Ammon's horn (tissue), 1 donor: ENCODE data around the gene ARHGEF3.
A peak's percentile ranks its signal among the peaks of the same experiment; 100 is the strongest.

Experiments
- DNase-seq: peaks from one replicate; pipeline ENCODE4 v3.0.0-alpha.2; 2016; ENCODE audit warnings: low spot score

ARHGEF3 gene

DNA sequence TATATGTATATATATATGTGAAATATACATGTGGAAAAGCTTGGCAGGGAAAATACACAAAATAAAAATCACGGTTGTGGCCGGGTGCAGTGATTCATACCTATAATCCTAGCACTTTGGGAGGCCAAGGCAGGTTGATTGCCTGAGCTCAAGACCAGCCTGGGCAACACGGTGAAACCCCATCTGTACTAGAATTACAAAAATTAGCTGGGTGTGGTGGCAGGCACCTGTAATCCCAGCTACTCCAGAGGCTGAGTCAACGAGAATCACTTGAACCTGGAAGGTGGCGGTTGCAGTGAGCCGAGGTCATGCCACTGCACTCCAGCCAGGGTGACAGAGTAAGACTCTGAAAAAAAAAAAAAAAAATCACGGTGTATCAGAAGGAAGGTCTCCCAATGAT lies 20.8 kb upstream of the ARHGEF3 start:
- no peak for DNase-seq

DNA sequence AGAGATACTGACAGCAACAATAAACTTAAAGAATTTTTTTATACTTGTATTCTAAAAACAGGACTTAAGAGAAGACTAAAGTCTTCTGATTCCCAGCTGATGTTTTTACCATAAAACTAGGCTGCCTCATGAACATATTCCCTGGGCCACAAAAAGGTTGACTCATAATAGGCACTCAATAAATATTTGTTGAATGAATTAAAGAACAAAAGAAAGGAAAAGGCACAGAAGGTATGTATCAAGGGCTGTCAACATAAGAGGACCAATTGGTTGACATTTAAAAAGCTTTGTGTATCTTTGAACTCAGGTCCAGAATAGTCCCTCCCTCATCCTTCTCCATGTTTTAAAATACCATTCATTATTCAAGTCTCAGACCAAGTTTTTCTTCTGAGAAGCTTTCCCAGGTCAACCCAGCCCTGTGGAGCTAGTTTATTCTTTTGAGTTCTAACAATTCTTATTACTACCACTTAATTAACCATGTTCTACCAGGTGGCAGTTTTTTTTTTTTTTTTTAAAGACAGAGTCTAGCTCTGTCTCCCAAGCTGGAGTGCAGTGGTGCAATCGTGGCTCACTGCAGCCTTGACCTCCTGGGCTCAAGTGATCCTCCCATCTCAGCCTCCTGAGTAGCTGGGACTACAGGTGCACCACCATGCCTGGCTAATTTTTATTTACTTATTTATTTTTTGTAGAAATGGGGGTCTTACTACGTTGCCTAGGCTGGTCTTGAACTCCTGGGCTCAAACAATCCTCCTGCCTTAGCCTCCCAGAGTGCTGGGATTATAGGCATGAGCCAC lies 17.5 kb upstream of the ARHGEF3 start:
- DNase-seq = no peak

DNA sequence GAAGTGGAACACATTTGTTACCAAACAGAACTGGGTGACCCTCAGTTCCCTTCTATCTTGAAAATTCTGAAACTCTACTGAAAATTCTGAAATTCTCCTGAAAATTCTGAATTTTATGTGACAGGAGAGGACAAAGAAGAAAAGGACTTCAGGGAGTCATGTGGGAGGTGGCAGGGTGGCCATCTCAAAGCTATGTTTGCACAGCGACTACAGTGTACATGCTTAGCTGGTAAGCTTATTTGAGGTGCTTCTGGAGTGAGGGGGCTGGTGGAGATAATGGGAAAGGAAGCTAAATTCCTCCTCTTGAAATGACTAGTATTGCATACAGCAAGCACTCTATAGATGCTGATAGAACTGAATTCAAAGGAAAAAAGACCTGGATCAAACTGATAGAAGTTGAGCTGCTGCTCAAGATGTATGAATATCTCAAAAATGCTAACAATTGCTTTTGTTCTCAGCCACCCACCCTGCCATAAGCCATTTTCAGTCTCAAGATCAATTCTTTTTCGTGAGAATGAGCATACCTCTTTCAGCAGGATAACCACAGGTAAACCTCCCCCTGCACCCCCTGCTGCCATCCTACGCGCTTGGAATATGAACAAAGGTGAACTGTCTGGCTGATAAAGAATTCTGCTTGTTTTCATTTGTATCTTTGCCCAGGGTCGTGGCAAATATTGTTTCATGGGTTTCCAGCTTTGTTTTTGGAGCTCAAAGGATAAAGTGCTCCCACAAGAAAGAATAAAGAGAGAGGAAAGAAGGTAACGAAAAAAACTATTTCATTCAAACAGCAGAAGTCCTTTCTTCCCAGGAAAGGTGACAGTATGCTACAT lies 16.6 kb upstream of the ARHGEF3 start:
- DNase-seq = no peak

DNA sequence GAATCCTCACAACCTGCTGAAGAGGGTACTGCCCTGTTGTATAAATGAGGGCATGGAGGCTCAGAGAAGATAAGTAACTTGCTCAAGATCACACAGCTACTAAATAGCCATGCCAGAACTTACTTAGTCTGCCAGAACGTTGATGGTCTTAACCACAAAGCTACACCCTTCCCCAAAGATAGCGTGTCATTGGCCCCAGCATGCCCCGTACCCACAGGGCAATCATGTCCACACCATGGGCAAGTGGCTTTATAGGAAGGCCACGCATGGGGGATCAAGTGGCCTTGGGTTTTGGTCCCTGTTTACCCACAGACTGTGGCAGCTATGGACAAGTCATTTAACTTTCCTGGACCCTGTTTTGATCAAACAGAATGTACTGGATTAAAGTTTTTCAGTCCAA lies 15.9 kb upstream of the ARHGEF3 start:
- DNase-seq = no peak

DNA sequence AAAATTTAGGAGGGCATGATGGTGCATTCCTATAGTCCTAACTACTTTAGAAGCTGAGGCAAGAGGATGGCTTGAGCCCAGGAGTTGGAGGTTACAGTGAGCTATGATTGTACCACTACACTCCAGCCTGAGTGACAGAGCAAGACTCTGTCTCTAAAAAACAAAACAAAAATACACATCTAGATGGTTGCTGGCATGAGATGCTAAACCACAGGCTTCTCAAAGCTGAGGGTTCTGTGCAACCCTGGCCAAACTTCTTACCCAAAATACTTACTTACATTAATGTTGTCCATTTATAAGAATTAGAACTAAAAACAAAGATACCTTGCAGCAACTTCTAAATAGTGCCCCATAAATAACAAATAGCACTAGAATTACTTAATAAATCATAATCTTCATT lies 14.3 kb upstream of the ARHGEF3 start:
- DNase-seq = no peak

DNA sequence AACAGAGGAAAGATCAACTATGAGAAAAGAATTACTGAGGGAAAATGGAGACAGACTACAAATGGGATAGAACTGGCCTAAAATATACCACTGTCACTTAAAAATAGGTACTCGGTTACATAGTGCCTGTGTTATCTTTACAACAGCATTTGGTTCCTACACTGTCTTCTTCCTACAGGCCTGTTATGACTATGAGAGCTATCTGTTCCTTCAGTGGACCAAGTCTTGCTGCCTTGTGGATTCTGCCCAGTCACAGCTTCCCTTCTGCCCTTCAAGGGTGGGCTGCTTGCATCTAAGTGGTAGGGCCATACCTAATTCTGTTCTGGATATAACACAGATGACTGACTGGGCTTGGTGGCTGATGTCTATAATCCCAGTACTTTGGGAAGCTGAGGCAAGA lies 13.8 kb upstream of the ARHGEF3 start:
- DNase-seq = no peak

DNA sequence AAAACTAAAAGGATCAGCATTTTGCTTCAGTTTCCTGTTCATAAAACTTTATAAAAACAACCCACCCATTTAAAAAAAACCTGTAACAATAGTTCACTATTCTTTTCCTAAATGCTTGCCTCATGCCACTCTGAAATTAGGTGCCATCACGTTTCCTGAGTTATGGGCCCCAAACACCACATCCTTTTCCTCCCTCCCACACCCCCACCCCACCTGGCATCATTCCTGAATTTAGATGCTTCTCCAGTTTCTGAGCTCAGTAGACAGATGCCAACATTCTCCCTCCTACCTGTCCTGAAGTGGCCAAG lies 11.9 kb upstream of the ARHGEF3 start:
- no peak for DNase-seq

DNA sequence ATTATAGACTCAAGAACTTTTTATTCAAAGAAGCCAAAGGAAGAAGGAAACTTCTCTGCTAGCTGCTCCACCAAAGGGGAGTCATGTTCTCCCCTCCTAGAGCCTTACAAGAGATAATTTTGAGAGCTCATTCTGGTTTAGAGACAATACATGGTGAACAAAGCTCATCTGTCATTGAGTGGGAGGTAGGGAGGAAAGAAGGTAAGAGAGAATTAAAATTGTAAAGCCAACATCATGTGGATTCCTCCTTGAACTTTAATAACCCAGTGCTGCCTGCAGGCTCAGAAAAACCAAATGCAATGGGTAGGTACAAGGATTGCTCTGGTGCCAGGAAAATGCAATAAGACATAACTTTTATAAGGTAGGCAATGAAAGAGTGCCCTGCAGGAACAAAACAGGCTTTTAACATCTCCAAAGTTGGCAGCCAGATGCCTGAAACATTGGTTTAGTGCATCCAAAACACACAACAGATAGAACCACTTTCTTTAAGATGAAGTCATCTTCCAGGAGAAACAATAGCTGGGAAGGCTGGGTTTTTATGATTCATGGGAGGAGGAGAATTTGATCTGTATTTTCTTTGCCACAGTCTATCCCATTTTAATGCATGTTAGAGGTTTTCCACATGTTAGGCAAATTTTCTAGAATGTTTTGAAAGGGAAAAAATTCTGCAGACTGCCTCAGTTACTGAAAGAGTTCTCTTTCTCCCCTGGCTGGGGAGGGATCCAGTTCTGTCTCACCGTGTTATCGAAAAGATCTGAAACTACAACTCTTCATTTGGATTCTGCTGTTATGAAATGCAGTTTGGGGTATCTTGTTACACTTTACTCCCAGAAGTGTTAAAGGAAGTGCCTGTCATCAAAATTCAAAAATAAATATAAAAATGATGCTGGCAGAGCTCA lies 11.3 kb upstream of the ARHGEF3 start:
- no peak for DNase-seq

DNA sequence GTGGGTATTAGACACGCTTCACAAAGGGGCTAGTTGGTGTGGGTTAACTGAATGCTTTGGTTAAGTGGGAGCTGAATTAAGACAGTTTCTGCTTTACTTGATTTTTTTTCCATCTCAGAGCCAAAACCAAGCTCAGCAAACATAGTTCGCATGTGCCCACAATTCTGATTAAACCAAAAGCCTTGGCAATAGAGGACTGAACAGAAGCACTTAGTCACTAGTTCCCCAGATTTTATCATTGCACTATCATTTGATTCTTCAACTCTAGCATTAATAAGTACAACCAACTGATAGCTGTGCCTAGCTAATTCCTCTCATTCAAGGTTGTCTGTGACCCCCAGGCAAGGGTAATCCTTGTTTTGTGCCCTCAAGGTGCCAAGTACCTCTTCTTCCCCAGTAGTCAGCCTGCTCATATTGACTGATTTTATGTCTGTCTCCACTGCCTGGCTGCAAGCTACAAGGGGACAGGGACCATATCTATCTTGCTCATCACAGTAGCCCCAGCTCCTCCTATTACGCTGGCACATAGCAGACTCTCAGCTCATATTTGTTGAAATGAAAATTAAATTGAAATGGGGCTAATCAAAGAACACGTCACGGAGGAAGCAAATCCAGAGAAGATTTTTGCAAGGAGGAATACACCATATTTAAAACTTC lies 9.9 kb upstream of the ARHGEF3 start:
- no peak for DNase-seq

DNA sequence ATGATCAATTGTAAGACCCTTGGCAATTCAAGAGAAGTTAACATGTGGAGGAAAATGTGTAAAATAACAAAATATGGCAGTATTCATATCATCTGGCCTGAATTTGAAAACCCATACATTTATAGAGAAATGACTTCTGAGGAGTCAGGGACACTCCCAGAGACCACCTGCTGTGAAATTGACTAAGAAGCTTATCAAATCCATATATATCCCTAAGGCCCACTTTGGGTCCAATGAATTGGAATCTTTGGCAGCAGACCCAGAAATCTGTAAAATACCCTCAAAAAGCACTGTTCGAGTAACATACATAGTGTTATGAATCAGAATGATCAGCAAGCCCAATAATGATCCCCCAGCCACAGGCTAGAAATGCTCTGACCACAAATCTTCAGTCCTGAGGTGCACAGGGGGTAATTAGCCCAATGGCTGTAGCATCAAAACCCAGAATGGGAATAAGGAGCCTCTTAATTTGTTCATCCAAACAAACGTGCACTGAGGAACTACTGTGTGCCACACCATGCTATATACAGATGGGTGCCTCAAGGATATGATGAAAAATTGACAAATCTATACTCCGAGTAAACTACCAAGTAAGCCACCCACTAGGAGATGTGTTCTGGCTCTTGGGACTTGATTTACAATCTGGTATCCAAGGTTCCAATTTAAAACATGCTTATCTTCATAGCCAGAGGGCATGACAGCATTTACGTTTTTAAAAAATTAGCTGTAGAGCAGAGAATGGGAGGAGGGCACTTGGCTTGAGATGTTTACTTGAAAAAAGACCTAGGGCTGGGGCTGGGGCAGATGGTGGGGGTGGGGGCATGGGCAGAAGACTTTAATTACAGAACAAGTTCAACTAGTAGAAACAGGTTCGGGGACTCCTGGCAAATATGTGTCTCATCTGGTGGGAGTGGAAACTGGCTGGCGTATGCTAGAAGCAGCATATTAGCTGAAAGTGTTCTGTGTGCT lies 9.1 kb upstream of the ARHGEF3 start:
- no peak for DNase-seq

DNA sequence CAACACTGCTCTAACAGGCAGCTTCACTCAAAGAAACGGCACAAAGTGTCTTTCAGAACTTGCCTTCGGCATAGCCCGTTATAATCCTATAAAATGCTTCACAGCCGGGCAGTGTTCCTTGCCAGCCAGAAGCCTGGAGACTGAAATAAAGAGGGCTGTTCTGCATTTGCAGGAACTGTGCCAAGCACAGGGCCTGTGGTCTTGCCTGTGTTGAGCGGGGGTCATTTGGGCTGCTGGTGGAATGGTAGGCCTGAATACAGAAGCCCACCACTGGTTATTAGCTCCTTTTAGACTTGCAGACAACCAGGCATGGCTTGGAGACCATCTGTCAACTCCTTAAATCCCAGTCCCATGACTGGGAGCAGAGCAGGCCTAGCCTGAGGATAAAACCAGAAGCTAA lies 4.7 kb upstream of the ARHGEF3 start:
- peak; percentile 76 for DNase-seq

DNA sequence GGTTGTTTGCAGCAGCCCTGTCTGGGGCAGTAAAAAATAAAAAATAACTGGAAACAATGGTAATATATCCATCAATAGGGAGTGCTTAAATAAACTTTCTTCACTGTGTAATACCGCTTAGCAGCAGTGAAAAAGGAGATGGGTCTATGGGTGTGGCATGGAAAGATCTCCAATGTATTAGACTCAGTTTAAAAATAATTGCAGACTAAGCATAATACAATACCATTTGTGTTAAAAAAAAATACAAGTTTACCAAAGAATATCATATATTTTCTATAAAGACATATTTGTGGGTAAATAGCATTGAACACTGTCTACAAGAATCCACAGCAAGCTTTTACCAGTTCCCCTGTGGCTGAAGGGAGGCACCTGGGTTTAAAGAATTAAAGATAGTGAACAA lies 1.0 kb upstream of the ARHGEF3 start:
- no peak for DNase-seq

DNA sequence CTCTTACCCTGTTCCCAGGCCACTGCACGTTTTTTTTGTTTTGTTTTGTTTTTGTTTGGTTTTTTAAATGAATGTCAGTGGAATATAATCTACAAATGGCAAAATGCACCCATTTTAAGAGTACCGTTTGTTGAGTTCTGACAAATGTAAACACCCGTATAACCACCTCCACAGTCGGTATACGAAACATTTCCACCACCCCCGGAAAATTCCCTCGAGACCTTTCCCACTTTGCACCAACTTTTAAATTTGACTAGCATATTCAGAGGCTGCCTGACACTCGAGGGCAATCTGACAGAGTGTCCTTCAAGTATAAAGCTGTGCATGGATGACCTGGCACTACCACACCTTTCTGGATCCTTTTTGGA lies 613 bp upstream of the ARHGEF3 start:
- no peak for DNase-seq

DNA sequence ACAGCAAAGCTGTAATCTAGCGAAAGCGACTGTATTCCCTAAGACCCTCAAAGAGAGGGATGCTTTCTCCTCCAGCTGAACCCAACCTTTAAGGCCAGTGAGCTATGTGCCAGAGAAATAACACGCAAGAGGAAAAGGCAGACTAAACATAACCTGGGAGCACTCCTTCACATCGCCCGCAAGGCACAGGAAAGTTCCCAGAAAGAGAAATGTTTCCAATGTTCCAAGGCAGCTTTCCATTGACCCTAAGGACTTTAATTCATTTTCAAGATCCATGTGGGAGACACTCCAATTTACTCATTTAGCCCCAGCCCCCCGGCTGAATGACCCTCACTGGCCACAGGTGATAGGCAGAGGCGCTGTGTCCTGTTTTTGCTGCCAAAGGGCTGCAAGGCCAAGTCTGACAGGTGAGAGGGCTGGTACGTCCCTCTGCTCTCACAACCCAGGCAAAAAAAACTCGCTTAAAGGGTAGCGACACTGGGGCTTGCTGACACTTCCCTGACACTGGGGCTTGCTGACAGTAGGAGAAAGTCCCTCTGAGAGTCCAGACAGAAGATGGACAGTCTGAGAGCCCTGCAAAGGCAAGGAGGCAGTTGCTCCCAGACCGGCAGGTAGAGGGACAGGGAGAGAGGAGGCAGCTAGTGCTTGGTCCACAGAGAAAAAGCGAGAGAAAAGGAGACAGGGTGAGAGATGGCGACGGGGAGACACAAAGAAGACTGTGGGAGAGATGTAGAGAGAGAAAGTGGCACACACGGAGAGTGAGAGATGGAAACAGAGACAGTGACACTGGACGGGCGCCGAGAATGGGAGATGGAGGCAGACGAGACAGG lies 702 bp downstream of the ARHGEF3 start:
- no peak for DNase-seq

DNA sequence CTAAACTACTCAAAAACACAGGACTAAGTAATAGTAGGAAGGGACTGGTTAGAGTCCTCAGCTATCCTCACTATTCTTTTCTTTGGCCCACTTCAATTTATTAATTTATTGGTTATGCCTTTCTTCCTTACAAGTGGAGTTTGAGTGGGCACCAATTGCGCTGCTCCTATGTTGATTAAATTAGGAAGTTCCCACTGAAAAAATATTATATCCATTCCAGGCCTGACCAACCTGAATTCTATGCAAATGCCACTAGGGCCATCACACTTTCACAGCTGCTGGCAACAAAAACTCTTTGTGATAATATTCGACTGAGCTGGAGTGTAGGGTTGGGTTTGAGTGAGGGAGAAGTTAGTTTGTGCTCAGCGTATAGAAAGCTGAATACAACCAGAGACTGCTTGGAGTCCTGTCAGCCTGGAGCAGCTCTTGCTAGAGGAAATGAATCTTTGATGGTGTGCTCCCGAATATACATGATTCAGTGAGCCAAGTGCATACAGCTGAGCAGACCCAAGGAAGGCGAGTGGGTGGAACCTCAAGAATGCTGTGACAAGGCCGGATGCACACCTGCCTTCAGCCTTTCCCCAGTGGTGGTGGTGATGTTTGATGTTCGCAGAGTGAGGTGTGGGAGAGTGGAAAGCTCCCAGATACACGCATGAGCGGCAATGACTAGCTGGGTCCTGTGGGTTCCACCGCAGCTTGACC lies 1.5 kb downstream of the ARHGEF3 start:
- peak; percentile 41 for DNase-seq

DNA sequence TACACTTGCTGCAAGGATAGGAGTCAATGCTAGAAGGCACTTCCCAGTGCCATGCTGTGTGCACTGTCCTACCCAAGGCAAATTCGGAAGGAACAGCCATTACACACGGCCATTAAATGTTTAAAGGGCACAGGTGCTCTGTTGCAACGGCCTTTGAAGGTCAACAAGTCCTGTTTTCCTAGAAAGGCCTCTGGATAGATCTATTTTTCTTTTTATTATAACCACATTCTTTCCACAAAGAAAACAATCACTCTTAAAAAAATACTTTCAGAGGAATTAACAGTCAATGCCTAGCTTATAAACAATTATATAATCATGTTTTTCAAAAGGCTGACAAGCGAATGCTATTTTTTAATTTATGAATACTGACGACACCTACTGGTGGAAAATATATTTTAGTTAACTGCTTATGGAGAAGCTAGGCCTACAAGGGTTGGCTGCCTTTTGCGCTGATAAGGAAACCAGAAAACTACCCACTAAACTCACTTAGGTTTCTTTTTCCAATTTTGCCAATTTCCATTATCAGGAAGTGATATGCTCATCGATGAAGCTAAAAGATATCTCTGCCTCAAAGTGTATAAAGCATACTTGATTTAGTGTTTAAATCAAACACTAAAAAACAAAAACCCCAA lies 2.4 kb downstream of the ARHGEF3 start:
- peak; percentile 74 for DNase-seq

DNA sequence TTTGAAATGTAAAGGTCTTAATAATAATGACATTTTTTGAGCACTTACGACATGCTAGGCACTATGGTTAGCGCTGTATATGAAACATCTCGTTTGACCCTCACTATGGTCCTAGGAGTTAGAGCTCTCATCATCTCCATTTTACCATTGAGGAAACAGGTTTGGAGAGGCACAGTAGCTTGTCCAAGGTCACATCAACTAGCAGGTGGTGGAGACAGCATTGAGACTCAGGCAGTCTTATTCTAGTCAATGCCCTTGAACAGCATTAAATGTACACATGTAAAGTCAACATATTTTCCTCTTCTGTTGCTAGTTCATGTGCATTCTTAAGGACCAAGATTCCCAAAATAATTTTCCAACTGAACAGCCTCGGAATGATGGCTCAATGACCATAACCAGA lies 4.8 kb downstream of the ARHGEF3 start:
- no peak for DNase-seq

DNA sequence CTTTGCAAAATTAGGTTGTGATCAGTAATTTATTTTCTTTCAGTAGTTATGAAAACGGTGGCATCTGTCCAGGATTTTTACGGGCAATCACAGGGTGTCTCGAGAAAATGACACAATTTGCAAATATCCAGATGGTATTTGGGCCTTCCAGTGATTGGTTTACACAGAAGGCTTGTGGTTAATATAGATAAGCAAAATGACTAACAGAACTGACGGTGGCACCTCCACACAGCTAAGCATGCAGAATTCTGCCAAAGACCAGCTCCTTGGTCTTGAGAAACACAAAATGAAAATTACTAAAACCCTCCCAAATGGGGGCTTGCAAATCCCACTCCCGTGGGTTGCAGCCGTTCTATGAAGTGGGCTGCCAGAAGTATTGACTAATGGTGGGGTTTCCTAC lies 5.5 kb downstream of the ARHGEF3 start:
- no peak for DNase-seq

DNA sequence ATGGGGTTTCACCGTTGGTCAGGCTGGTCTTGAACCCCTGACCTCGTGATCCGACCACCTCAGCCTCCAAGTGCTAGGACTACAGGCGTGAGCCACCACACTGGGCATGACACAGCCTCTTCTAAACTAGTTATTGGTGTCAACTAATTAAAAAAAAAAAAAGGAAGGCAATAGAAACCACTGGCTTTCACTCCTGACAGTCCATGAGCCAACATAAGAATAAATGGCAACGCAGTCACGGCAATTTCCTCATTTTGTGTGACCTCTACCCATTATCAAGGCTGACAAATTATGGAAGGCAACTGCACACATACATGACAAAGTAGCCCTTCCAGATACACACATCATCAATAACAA lies 5.9 kb downstream of the ARHGEF3 start:
- no peak for DNase-seq
